ENCODE measurements around the gene COL19A1.
"Not testable (repeated sequence)": the region's sequence is repeated elsewhere in the genome, so short reads cannot be mapped to it uniquely, and the experiment has no call there.

COL19A1 gene

DNA sequence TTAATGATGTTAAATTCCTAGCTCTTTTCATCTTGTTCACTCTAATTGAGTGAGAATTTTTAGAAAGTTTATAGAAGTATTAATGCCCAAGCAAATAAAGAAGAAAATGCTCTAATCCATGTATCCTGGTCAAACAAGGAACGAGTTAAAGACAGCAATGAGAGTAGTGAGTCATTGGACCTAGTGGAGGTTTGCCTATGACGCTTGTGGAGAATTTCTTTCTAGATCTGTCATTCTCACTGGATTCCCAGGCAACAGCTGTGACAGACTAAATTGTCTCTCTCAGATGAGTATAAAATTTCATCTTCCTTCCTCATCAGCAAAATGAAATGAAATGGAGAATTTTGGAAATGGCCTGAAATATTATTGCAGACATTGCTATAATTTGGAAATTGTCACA, 127.9 kb downstream of the COL19A1 start:
- no peak for TF ChIP-seq CTCF (IDR thresholded peaks at IDR 0.05; ENCODE audit: extremely low read depth, missing control alignments)
- no peak for DNase-seq (ENCODE audit: low spot score)

DNA sequence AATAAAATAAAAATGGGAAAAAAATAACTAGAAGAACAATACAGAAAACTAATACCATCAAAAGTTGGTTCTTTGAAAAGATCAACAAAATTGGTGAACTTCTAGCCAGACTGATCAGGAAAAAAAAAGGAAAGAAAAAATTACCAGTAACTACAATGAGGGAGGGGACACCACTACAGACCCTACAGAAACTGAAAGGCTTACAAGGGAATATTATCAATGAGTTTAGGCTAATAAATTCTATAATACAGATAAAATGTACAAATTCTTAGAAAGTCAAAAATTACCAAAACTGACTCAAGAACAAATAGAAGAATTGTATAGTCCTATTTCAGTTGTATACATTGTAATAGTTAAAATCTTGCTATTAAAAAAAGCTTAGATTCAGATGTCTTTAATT, 141.8 kb downstream of the COL19A1 start:
- DNase-seq (ENCODE audit: low spot score) = no peak
- no peak for TF ChIP-seq CTCF (IDR thresholded peaks at IDR 0.05; ENCODE audit: extremely low read depth, missing control alignments)

- DNase-seq (ENCODE audit: low spot score) = not testable (repeated sequence)
Measured at GRCh38 chr6:70010339-70010738, 144.0 kb downstream of the COL19A1 start.

- not testable (repeated sequence) for DNase-seq (ENCODE audit: low spot score)
Measured at GRCh38 chr6:70023201-70023600, 156.8 kb downstream of the COL19A1 start.

GRCh38 chr6:70028246-70028645, 161.9 kb downstream of the COL19A1 start:
- no peak for DNase-seq (ENCODE audit: low spot score)
- TF ChIP-seq CTCF (IDR thresholded peaks at IDR 0.05; ENCODE audit: extremely low read depth, missing control alignments) = no peak

GRCh38 chr6:70028926-70029325, 162.6 kb downstream of the COL19A1 start:
- no peak for TF ChIP-seq CTCF (IDR thresholded peaks at IDR 0.05; ENCODE audit: extremely low read depth, missing control alignments)
- no peak for DNase-seq (ENCODE audit: low spot score)

GRCh38 chr6:70033781-70034180, 167.4 kb downstream of the COL19A1 start:
- no peak for TF ChIP-seq CTCF (IDR thresholded peaks at IDR 0.05; ENCODE audit: extremely low read depth, missing control alignments)
- no peak for DNase-seq (ENCODE audit: low spot score)

DNA sequence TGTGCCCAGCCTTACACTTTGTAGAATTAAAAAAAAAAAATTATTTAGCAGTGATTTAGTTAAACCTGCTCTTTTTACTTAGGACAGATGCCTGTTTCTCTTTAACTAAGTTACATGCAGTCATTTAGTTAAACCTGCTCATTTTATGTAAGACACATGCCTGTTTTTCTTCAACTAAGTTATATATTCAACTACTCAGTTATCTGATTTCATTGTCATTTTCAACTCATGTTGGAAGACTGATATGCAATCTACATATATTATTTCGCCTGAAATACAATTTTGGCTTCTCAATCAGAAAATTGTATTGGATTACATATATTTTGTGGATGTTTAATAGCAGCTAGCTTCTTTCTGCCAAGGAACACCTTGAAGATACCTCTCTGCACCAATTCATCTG, 171.1 kb downstream of the COL19A1 start:
- no peak for TF ChIP-seq CTCF (IDR thresholded peaks at IDR 0.05; ENCODE audit: extremely low read depth, missing control alignments)
- DNase-seq (ENCODE audit: low spot score) = no peak

- TF ChIP-seq CTCF (IDR thresholded peaks at IDR 0.05; ENCODE audit: extremely low read depth, missing control alignments) = no peak
- DNase-seq (ENCODE audit: low spot score) = no peak
Measured at GRCh38 chr6:70040766-70041165, 174.4 kb downstream of the COL19A1 start.
